HG02678 (cell line): ENCODE results near the gene RPS6KA5.
"Not testable (repeated sequence)": the region's sequence is repeated elsewhere in the genome, so short reads cannot be mapped to it uniquely, and the experiment has no call there.

ENCODE experiments used
- ATAC-seq: cut with Tn5 transposase; IDR thresholded peaks from one replicate; pipeline ENCODE4 v1.9.1; 2021; ENCODE audit warnings: mild to moderate bottlenecking, moderate library complexity; ENCODE audit not compliant: unreplicated experiment

Gene RPS6KA5

GRCh38 chr14:90991690-90992443, 68.6 kb downstream of the RPS6KA5 start:
- no peak for ATAC-seq

GRCh38 chr14:90990141-90990540, 70.3 kb downstream of the RPS6KA5 start:
- ATAC-seq, result no peak

- ATAC-seq, result no peak
Observed at GRCh38 chr14:90987140-90987539, 73.3 kb downstream of the RPS6KA5 start.

- ATAC-seq, result no peak
Observed at GRCh38 chr14:90986510-90986909, 73.9 kb downstream of the RPS6KA5 start.

GRCh38 chr14:90985601-90986242, 74.7 kb downstream of the RPS6KA5 start:
- peak; percentile 81 for ATAC-seq

- no peak for ATAC-seq
Observed at GRCh38 chr14:90983560-90983959, 76.9 kb downstream of the RPS6KA5 start.

GRCh38 chr14:90981636-90982035, 78.8 kb downstream of the RPS6KA5 start:
- no peak for ATAC-seq

- not testable (repeated sequence) for ATAC-seq
Observed at GRCh38 chr14:90980636-90981035, 79.8 kb downstream of the RPS6KA5 start.

- no peak for ATAC-seq
Observed at GRCh38 chr14:90979515-90979914, 80.9 kb downstream of the RPS6KA5 start.

GRCh38 chr14:90976101-90976500, 84.3 kb downstream of the RPS6KA5 start:
- no peak for ATAC-seq

- ATAC-seq, result no peak
Observed at GRCh38 chr14:90971687-90972086, 88.8 kb downstream of the RPS6KA5 start.

- no peak for ATAC-seq
Observed at GRCh38 chr14:90970167-90970600, 90.3 kb downstream of the RPS6KA5 start.

- ATAC-seq, result no peak
Observed at GRCh38 chr14:90969531-90970166, 90.8 kb downstream of the RPS6KA5 start.

GRCh38 chr14:90968025-90968424, 92.4 kb downstream of the RPS6KA5 start:
- ATAC-seq, result no peak

GRCh38 chr14:90966493-90966892, 93.9 kb downstream of the RPS6KA5 start:
- ATAC-seq, result no peak

- ATAC-seq, result no peak
Observed at GRCh38 chr14:90965765-90966164, 94.7 kb downstream of the RPS6KA5 start.

- no peak for ATAC-seq
Observed at GRCh38 chr14:90963343-90963742, 97.1 kb downstream of the RPS6KA5 start.

GRCh38 chr14:90962505-90963109, 97.8 kb downstream of the RPS6KA5 start:
- no peak for ATAC-seq

- ATAC-seq, result no peak
Observed at GRCh38 chr14:90960818-90961217, 99.6 kb downstream of the RPS6KA5 start.

GRCh38 chr14:90959344-90959743, 101.1 kb downstream of the RPS6KA5 start:
- no peak for ATAC-seq

GRCh38 chr14:90956273-90956672, 104.2 kb downstream of the RPS6KA5 start:
- ATAC-seq, result no peak
